IMR-90 (cell line): ENCODE data around the gene TCERG1L. TPM values are rescaled to one million over a fixed set of nuclear protein-coding genes. Genes with fewer than 3 reads are reported as not detected.

ENCODE experiments used
- ATAC-seq: fragments of 200-7000 bp; cut with Tn5 transposase; 2 replicates; pipeline ENCODE4 v1.9.1; 2020; ENCODE audit warnings: low read depth, mild to moderate bottlenecking, moderate library complexity
- BruUV-seq: library from RNA; stranded (reverse); fragments of 400-500 nt; replicated peaks from 2 replicates; lab custom pipeline; 2021; lab: Mats Ljungman, UMichigan
- CTCF ChIA-PET: fragments of 300-600 bp; formaldehyde crosslinking; extraction: SDS; loops from one replicate; lab custom pipeline; 2021; ENCODE audit warnings: antibody characterized with exemption; lab: Yijun Ruan, JAX
- POLR2A ChIA-PET: fragments of 300-600 bp; sonication (Branson Sonifier 250); formaldehyde crosslinking; loops from one replicate; lab custom pipeline; 2022; ENCODE audit warnings: antibody characterized with exemption; ENCODE audit not compliant: unreplicated experiment; lab: Charles Lee
- DNase-seq: peaks from one replicate; pipeline ENCODE4 v3.0.0; 2013
- H2AFZ ChIP-seq: replicated peaks from 2 replicates; pipeline ENCODE3; 2013; ENCODE audit warnings: low read length, mild to moderate bottlenecking; ENCODE audit not compliant: poor library complexity
- H2AK5ac ChIP-seq: 2 replicates; pipeline ENCODE4 v1.6.1; 2013; ENCODE audit warnings: low read depth, low read length, inconsistent platforms
- H2AK9ac ChIP-seq: replicated peaks from 2 replicates; pipeline ENCODE3; 2013; ENCODE audit warnings: mild to moderate bottlenecking, low read depth, low read length, moderate library complexity; ENCODE audit not compliant: poor library complexity
- H2BK120ac ChIP-seq: 2 replicates; pipeline ENCODE4 v1.6.1; 2013; ENCODE audit warnings: low read depth, low read length, inconsistent platforms
- H2BK15ac ChIP-seq: 3 replicates; pipeline ENCODE4 v1.6.1; 2013; ENCODE audit warnings: low read depth, low read length, inconsistent platforms
- H2BK20ac ChIP-seq: 2 replicates; pipeline ENCODE4 v1.6.1; 2013; ENCODE audit warnings: low read depth, mild to moderate bottlenecking, inconsistent platforms, low read length, moderate library complexity
- H2BK5ac ChIP-seq: 2 replicates; pipeline ENCODE4 v1.6.1; 2013; ENCODE audit warnings: mild to moderate bottlenecking, low read depth, low read length, inconsistent platforms; ENCODE audit not compliant: poor library complexity, severe bottlenecking
- H3K14ac ChIP-seq: replicated peaks from 2 replicates; pipeline ENCODE4 v1.6.1; 2013; ENCODE audit warnings: low read depth, low read length, inconsistent platforms
- H3K18ac ChIP-seq: 2 replicates; pipeline ENCODE4 v1.6.1; 2013; ENCODE audit warnings: low read depth, low read length, control low read depth
- H3K23ac ChIP-seq: 2 replicates; pipeline ENCODE4 v1.6.1; 2013; ENCODE audit warnings: low read depth, low read length, inconsistent platforms
- H3K27ac ChIP-seq: 2 replicates; pipeline ENCODE4 v1.5.1; 2013; ENCODE audit warnings: mild to moderate bottlenecking, control low read depth, low read length; ENCODE audit not compliant: insufficient read depth
- H3K27me3 ChIP-seq: 2 replicates; pipeline ENCODE4 v1.6.1; 2013; ENCODE audit warnings: low read length; ENCODE audit not compliant: control insufficient read depth, insufficient read depth
- H3K36me3 ChIP-seq: 2 replicates; pipeline ENCODE4 v1.6.1; 2013; ENCODE audit warnings: low read length, mixed read lengths; ENCODE audit not compliant: control insufficient read depth, insufficient read depth
- H3K4ac ChIP-seq: 2 replicates; pipeline ENCODE4 v1.6.1; 2013; ENCODE audit warnings: low read depth, low read length, inconsistent platforms
- H3K4me1 ChIP-seq: 2 replicates; pipeline ENCODE4 v1.6.1; 2013; ENCODE audit warnings: low read length, mixed read lengths; ENCODE audit not compliant: control insufficient read depth, insufficient read depth
- H3K4me2 ChIP-seq: 2 replicates; pipeline ENCODE4 v1.6.1; 2013; ENCODE audit warnings: low read depth, mild to moderate bottlenecking, control low read depth, low read length, moderate library complexity
- H3K4me3 ChIP-seq: 2 replicates; pipeline ENCODE4 v1.5.1; 2013; ENCODE audit warnings: low read depth, mild to moderate bottlenecking, control low read depth, low read length, moderate library complexity; ENCODE audit not compliant: insufficient read depth
- H3K56ac ChIP-seq: 2 replicates; pipeline ENCODE4 v1.6.1; 2013; ENCODE audit warnings: low read length, inconsistent platforms; ENCODE audit not compliant: insufficient read depth; ENCODE audit errors: extremely low read depth
- H3K79me1 ChIP-seq, 2 experiments: 2 replicates each; pipeline ENCODE4 v1.6.1; 2013; ENCODE audit warnings: low read length in 2 of 2, inconsistent platforms in 1 of 2, low read depth in 1 of 2
- H3K9ac ChIP-seq: 2 replicates; pipeline ENCODE4 v1.6.1; 2013; ENCODE audit warnings: low read depth, low read length, control low read depth
- H3K9me1 ChIP-seq: 2 replicates; pipeline ENCODE4 v1.6.1; 2013; ENCODE audit warnings: low read length, inconsistent platforms; ENCODE audit not compliant: insufficient read depth
- H3K9me3 ChIP-seq: 2 replicates; pipeline ENCODE4 v1.6.1; 2013; ENCODE audit warnings: low read length; ENCODE audit not compliant: control insufficient read depth, insufficient read depth
- H4K20me1 ChIP-seq: 2 replicates; pipeline ENCODE4 v1.6.1; 2013; ENCODE audit warnings: low read length, inconsistent platforms; ENCODE audit not compliant: insufficient read depth
- H4K5ac ChIP-seq: 2 replicates; pipeline ENCODE4 v1.6.1; 2013; ENCODE audit warnings: mild to moderate bottlenecking, low read depth, low read length, control low read depth
- H4K8ac ChIP-seq, 2 experiments: 2 replicates each; pipeline ENCODE4 v1.6.1; 2013; ENCODE audit warnings: low read depth in 2 of 2, low read length in 2 of 2, control low read depth in 1 of 2, inconsistent platforms in 1 of 2
- H4K91ac ChIP-seq: 2 replicates; pipeline ENCODE4 v1.6.1; 2013; ENCODE audit warnings: low read depth, low read length, inconsistent platforms; ENCODE audit not compliant: insufficient read depth
- CHD1 ChIP-seq: IDR thresholded peaks from 2 replicates; pipeline ENCODE4 v1.6.1; 2012; ENCODE audit warnings: low read depth, low read length, improper control_type of control experiment
- CTCF ChIP-seq: conservative IDR thresholded peaks from 2 replicates; pipeline ENCODE4 v1.5.1; 2012; ENCODE audit warnings: mild to moderate bottlenecking, low read depth, low read length, improper control_type of control experiment
- MAFK ChIP-seq: IDR thresholded peaks from 2 replicates; pipeline ENCODE4 v1.6.1; 2012; ENCODE audit warnings: low read depth, low read length, improper control_type of control experiment
- MAZ ChIP-seq: IDR thresholded peaks from 2 replicates; pipeline ENCODE4 v1.6.1; 2012; ENCODE audit warnings: low read depth, mild to moderate bottlenecking, low read length, improper control_type of control experiment, moderate library complexity, borderline replicate concordance
- RFX5 ChIP-seq: IDR thresholded peaks from 2 replicates; pipeline ENCODE4 v1.8.0; 2012; ENCODE audit warnings: low read depth, mild to moderate bottlenecking, low read length, moderate library complexity
- SMC3 ChIP-seq: fragments of 150-350 bp; IDR thresholded peaks from 2 replicates; pipeline ENCODE4 v1.6.1; 2016; ENCODE audit warnings: low read depth, mild to moderate bottlenecking, antibody characterized with exemption, low read length, moderate library complexity
- USF2 ChIP-seq: fragments of 150-350 bp; IDR thresholded peaks from 2 replicates; pipeline ENCODE4 v1.6.1; 2017; ENCODE audit warnings: mild to moderate bottlenecking, antibody characterized with exemption, low read length, low read depth
- WGBS, 2 experiments: methylation state at CpG; one replicate each; pipeline versions ENCODE4 v1.1.5 to v1.1.7; 2013; ENCODE audit warnings: missing lambda C conversion rate in 2 of 2; ENCODE audit not compliant: insufficient read length in 1 of 2; ENCODE audit errors: extremely low coverage in 2 of 2; 5-methylcytosine and 5-hydroxymethylcytosine counted together
- dilution Hi-C: fragments of 300-500 bp; cut with HindIII; formaldehyde crosslinking; loops from one replicate; pipeline ENCODE4 v1.14.3; 2018; ENCODE audit warnings: low sequenced_read_pairs; ENCODE audit not compliant: unreplicated experiment
- in situ Hi-C: fragments of 300-500 bp; cut with MboI; formaldehyde crosslinking; loops from 3 replicates; pipeline ENCODE4 v1.14.3; 2019; ENCODE audit warnings: low sequenced_read_pairs, inconsistent platforms, mixed read lengths
- intact Hi-C: fragments of 100-400 bp; cut with micrococcal nuclease; formaldehyde crosslinking; loops from 2 replicates; pipeline ENCODE4 v1.10.0; 2022
- polyA plus RNA-seq, 3 experiments: library from polyadenylated mRNA; depleted of rRNA; stranded (reverse); fragments of >200 nt; gene quantifications; 2 replicates each; pipeline ENCODE4 v1.2.3, GENCODE V29; 2012; ENCODE audit warnings: low replicate concordance in 1 of 3
- total RNA-seq: library from RNA; depleted of rRNA; stranded (reverse); fragments of >200 nt; gene quantifications from 2 replicates; pipeline ENCODE4 v1.2.3, GENCODE V29; 2012
- TF ChIP-seq, protein P1 (sequence below): fragments of 150-350 bp; IDR thresholded peaks from 2 replicates; pipeline ENCODE4 v1.6.1; 2016; ENCODE audit warnings: low read depth, mild to moderate bottlenecking, low read length, moderate library complexity, borderline replicate concordance

TCERG1L gene
- total and polyA plus RNA-seq, 2 of the 4 experiments (the other 2 are of a cell fraction): not detected

GRCh38 chr10:131155218-131155875 is 156.2 kb downstream of the TCERG1L start:
- ATAC-seq (no peak), DNase-seq (no peak)
- Histone ChIP-seq H3K9me1 (no peaks in the 10 kb centered on the region), H2AFZ (no peak overlapping the region), H3K4ac (no peak overlapping the region), H3K23ac (no peak overlapping the region), H4K5ac (no peak overlapping the region), H2BK5ac (no peak overlapping the region), H2BK15ac (no peak overlapping the region), H3K27me3 (no peaks in the 10 kb centered on the region), H3K18ac (no peak overlapping the region), H4K20me1 (no peaks in the 10 kb centered on the region), H2AK5ac (no peak overlapping the region), H3K27ac (no peak overlapping the region), H3K79me1 (no peaks in the 10 kb centered on the region), H3K36me3 (no peaks in the 10 kb centered on the region), H3K14ac (no peak overlapping the region), H4K8ac (no peak overlapping the region), H3K9ac (no peak overlapping the region), H4K91ac (no peak overlapping the region), H2BK20ac (no peak overlapping the region), H3K56ac (no peak overlapping the region), H3K9me3 (peaks cover 49% of the 10 kb centered on the region), H3K4me1 (no peaks in the 10 kb centered on the region), H2BK120ac (no peak overlapping the region), H2AK9ac (no peak overlapping the region), H3K4me3 (no peak overlapping the region), H3K4me2 (no peak overlapping the region)
- dilution Hi-C loops: no loop called here
- TF ChIP-seq CHD1: no peak
- no peak for TF ChIP-seq USF2
- TF ChIP-seq MAFK: no peak
- TF ChIP-seq CTCF: no peak
- no peak for TF ChIP-seq SMC3
- no peak for TF ChIP-seq MAZ
- no peak for TF ChIP-seq RFX5
- TF ChIP-seq, protein P1, sequence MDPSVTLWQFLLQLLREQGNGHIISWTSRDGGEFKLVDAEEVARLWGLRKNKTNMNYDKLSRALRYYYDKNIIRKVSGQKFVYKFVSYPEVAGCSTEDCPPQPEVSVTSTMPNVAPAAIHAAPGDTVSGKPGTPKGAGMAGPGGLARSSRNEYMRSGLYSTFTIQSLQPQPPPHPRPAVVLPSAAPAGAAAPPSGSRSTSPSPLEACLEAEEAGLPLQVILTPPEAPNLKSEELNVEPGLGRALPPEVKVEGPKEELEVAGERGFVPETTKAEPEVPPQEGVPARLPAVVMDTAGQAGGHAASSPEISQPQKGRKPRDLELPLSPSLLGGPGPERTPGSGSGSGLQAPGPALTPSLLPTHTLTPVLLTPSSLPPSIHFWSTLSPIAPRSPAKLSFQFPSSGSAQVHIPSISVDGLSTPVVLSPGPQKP: no peak
- ChIA-PET POLR2A (no interaction called here), CTCF (no interaction called here)
- in situ Hi-C loops: no loop called here
- no TSS peak for BruUV-seq
- intact Hi-C loops: no loop called here
- 20% methylated on average over 11 of the region's 18 CpGs; no CpG with 5 or more reads in 1 of the 2 experiments for WGBS, 2 experiments
